Measurements from ENCODE around the gene GRK5.
A peak's percentile ranks its signal among the peaks of the same experiment; 100 is the strongest.
"Not testable (repeated sequence)": the region's sequence is repeated elsewhere in the genome, so short reads cannot be mapped to it uniquely, and the experiment has no call there.

GRK5 gene

DNA sequence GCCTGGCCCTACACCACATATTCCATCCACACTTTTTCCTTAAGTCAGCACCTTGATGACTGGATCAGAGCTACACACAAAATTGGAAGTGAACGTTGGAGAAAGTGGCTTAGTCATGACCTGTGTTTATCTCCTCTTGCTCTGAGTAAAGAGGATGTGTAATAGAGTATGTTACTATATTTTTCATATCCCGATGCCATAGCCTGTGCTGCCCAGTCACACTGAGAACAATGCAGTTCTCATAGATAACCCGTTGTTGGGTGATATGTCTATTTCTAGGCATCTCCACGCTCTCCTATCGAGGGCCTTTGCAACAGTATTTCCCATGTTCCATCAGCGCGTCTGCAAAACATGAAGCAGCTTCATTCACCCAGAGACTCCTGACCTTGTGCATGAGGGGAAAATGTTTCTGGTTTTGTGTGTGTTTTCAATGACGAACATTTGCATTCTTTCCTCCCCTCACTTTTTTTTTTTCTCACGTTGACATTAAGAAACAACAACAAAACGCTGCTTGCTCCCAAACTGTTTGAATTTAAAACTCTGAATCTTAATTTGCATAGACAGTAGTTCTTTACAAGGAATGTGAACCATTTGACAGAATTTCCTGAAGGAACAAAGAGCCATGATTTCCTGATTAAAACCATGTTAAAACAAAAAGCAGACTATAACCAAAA lies 43.4 kb downstream of the GRK5 start:
- DNase-seq (ENCODE audit: low read depth, low spot score): no peak

DNA sequence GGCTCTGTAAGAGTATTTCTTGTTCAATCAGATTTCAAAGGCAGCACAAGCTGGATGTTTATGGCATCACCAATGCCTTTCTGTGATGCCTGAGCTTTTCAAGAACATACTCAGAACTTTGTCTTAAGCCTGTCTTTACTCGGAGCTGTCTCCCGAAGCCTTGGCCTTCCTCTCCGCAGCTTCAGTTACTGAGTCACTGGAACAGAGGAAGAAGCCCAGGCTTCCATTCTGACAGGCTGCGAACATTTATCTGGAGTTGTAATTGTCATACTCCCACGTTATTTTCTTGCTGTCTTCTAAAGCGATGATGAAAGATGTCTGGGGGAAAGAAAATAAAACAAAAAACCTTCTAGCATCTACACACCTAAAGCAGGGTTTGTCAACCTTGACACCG lies 43.9 kb downstream of the GRK5 start:
- DNase-seq (ENCODE audit: low read depth, low spot score): no peak

DNA sequence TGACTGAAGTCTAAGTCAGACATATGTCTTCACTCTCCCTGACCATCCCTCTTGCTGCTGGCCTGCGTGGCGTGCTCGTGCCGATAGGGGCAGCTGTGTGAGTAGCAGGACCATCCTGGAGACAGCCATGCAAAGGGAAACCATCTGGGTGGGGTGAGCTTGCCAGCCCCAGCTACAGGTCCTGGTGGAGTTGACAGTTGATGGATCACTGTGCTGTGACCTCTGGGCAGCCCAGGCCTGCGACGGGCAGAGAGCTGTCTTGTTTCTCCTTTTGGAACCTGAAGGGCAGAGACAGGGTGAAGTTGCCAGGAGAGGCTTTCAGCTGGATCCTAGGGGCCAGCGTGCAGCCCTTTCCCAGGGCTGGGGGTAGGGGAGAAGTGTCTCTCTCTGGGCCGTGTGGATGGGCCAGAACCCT lies 44.7 kb downstream of the GRK5 start:
- DNase-seq (ENCODE audit: low read depth, low spot score): no peak

DNA sequence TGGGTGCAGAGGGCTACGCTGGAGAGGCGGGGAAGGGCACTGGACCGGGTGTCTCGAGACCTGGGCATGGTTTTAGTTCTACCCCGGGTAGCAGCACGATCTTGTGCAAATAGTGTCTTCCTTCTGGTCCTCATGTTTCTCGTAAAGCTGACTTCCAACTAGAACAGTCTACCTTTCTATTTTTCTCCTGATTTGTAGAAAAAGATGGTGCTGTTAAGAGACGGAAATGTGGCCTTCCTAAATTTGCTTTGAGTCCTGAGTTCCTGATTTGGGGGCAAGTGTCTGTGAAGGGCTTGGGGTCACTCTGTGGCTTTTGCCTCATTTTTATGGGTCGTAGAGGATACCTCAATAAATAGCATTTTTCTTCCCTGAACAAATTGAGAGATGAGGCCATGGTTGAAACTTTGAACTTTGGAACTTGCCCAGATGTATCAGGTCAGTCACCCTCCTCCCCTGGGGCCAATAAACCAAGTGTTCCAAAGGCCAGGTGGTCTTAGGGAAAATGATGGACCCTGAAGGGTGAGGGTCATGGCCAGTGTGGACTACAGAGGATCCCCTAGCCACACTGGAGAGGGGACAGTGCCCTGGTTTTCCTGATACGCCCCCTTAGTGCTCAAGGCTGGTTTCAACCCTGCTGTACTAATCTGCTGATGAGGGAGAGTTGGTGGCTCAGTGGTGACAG lies 45.2 kb downstream of the GRK5 start:
- DNase-seq (ENCODE audit: low read depth, low spot score): no peak

DNA sequence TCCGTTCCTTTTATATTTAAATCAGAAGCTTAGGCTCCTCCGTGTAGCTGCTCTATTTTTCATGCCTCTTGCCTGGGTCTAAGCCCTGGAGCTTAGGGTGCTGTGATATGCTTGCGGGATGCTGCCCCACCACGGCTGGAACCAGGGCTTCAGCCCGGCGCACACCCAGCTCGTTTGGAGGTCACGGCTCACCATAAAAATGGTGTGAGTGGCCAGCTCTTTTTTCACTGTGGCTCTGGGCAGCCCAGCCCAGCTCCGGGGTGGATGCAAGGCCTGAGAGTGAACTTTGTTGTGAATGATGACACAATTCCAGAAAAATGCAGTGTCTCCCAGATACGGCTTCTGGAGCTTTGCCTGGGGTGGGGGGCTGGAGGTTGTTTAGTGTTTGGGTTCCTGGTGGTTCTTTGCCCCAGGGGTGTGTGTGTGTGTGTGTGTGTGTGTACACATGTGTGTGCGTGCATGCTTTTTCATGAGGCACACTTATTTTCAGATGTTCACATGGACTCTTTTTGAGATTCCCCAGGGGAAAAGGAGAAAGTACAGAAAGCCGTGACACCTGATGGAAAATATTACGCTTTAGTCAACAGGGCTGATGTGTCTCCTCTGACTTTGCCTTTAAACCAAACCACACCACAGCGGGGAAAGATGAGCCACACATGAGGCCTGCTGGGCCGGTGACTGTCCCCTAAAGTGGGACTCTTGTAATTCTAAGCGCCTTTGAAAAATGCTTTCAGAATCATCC lies 46.2 kb downstream of the GRK5 start:
- no peak for DNase-seq (ENCODE audit: low read depth, low spot score)

DNA sequence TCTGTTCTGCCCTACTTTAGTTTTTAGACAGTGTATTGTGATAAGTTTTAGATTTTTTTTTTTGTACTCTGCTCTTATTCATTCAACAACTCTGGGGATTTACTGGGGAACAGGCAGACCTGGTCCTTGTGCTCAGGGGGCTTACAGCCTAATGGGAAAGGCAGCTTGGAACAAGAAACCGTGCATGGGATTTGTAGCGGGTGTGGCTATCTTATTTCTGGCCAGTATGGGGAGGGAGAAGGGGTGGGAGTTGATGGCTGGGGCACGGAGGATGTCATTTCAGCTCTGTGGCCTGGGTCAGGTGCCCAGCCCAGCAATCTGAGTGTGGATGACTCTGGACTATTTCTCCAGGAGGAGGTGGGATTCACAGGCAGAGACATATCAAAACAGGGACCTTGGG lies 47.0 kb downstream of the GRK5 start:
- DNase-seq (ENCODE audit: low read depth, low spot score): no peak

DNA sequence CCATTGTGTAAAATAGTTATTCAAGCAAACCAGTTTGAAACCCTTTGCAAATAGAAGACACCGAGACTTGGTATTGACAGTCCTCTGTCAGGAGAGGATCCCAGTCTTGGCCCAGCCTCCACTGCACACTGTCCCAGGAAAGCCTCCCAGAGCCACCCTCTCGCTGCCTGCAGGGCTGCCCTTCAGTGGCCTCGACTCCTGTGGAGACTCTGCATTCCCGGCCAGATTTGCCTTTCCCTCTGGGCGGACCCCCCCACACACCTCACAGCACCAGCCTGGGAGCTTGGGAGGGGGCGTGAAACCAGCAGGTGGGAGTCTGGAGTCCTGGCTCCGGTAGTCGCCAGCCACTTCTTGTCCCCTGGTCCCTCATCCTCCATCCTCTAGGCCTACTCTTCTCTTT lies 48.7 kb downstream of the GRK5 start:
- no peak for DNase-seq (ENCODE audit: low read depth, low spot score)

DNA sequence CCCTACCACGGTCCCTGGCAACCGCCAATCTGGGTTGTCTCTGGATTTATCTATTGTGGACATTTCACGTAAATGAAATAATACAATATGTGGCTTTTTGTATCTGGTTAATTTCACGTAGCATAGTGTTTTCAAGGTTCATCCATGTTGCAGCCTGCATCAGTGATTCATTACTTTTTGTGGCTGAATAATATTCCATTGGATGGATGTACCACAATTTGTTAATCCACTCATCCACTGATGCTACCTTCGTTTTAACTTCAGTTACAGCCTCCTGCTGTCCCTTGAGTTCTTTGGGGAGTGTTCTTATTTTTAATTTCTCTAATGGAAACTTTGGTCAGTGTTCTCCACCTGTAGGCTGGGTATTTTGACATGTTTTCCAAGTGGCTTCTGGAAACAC lies 49.5 kb downstream of the GRK5 start:
- DNase-seq (ENCODE audit: low read depth, low spot score): no peak

DNA sequence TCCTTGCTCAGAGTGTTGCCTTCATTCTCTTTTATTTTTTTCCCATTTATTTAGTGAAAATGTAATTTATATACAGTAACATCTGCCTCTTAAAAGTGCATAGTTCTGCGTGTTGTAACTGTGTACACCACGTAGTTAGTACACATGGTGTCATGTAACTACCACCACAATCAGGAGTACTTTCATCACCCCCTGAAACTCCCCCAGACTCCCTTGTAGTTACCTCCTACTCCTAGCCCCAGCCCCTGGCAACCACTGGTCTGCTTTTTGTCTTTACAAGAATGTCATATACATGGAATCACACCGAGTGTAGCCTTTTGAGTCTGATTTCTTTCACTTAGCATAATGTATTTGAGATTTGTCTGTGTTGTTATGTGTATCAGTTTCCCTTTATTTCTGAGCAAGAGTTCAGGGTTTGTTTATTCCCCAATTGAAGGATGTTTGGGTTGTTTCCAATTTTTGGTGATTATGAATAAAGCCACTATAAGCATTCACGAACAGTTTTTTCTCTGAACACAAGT lies 50.6 kb downstream of the GRK5 start:
- no peak for DNase-seq (ENCODE audit: low read depth, low spot score)

DNA sequence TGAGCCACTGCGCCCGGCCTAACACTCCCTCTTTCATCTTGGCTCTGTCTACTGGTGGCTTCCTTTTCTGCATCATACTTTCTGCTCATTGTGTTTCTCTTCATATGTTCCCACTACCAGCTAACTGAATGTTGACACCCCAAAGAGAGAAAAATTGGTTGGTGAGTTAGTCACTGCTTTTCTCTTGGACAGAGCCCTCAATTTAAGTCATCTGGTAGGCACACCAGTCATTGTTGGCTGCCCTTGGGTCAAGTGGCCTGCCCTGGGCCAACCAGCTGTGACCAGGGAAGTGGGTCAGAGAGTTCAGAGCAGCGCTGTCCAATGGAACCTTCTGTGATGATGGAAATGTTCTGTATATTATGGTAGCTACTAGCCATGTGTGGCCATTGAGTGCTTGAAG lies 52.0 kb downstream of the GRK5 start:
- no peak for DNase-seq (ENCODE audit: low read depth, low spot score)

DNA sequence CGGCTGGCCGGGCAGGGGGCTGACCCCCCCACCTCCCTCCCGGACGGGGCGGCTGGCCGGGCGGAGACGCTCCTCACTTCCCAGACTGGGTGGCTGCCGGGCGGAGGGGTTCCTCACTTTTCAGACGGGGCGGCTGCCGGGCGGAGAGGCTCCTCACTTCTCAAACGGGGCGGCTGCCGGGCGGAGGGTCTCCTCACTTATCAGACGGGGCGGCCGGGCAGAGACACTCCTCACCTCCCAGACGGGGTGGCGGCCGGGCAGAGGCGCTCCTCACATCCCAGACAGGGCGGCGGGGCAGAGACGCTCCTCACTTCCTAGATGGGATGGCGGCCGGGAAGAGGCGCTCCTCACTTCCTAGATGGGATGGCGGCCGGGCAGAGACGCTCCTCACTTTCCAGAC lies 53.6 kb downstream of the GRK5 start:
- not testable (repeated sequence) for DNase-seq (ENCODE audit: low read depth, low spot score)

DNA sequence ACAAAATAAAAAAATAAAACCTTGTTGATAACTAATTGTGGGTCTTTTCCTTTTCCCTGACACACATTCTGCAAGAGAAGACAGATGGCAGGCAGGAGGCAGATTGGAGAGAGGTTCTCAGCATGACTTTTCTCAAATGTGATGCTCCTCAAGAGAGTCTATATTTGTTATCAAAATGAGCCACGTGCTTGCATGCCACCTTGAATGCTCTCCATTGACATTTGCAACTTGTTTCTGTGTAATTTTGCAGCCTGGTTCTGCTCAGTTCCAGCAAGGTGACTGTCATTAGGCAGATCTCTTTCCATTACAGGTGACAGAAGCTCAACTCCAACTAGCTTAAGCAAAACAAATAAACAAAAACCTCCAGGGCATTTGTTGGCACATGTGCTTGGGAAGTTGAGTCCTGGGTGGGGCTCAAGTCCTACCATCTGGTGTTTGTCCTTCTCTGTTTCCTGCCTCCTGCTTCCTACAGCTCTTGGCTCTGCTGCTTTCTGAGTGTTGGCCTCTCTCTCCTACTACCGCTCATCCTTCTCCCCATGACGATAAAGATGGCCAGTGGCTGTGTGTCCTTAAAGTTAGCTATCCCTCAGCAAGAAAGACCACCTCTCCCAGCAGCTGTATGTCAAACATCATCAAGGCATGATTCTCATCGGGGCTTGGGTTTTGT lies 56.7 kb downstream of the GRK5 start:
- no peak for DNase-seq (ENCODE audit: low read depth, low spot score)

DNA sequence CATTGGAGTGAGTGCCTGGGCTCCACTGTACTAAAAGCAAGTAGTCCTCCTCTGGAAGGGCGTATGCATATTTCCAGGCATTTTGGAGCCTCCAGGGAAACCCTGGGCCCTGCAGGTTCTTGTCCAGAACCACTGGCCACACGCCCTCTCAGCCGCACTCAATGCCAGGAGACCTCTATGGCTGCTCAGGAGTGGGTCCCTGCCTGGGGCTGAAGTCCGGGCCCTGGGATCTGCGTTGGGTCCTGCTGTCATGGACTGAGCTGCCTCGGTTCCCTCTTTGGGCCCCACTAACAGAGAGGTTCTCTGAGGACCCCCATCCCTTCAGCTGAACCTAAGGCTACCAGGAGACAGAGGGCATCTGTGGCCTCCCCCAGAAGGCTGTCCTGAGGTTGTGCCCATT lies 58.3 kb downstream of the GRK5 start:
- DNase-seq (ENCODE audit: low read depth, low spot score): no peak

DNA sequence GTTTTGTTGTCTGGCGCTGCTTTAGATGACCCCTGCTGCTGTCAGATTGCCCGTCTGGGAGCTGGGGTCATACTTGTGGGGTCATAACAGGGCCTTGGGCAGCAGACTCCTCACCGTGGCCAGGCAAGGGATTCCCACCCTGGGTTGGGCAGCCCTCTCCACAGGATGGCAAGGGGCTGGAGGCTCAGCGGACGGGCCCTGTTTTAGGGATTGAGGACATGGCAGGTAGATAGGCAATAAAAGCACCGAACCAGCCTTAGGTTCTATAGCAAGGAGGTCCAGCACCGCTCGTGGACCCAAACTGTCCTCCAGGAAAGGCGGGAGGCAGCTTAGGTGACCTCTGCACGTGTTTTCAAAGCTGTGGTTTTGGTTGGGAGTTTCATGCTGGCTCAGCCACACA lies 60.0 kb downstream of the GRK5 start:
- DNase-seq (ENCODE audit: low read depth, low spot score): no peak

DNA sequence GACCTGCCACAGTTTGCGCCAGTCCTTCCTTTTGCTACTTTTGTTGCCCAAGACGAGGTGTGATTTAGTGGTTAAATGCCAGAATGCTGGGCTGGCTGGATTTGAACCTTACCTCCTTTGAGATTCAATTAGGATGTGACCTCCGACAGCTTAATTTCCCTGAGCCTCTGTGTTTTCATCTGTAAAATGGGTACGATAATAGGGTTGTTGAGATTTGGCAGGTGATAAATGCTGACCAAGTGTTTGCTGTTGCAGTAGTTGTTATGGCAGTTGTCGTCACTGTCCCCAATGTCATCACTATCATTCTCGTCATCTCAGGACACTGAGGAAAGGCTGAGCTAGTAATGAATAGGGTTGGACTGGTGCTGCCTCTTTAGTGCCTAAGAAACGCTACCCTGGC lies 61.1 kb downstream of the GRK5 start:
- no peak for DNase-seq (ENCODE audit: low read depth, low spot score)

DNA sequence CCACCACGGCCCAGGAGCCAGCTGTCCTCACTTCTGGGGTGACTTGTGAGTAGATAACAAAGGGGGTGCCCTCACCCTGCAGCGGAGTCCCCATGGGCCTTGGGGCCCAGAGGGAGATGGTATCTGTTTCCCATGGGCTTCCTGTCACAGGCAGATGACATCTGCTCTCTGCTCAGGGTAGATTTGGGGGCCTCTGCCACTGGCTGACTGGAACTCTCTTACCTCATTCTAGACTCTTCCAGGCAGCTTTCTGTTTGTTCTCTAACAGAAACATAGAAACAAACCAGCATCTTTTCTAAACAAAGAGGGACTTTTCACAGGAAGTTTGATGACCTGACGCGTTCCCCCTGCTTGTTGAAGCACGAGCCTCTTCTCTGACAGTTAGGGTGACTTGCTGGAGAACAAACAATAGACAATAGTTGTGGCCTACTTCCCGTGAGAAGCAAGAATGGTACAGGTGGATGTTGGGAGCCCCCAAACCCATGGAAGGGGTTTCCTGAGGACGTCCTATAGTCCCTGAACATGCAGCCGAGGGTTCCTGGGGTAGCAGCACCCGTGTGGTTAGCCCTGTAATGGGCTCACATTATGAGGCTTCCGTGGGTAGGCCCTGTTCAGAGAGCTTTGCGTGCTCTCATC lies 61.6 kb downstream of the GRK5 start:
- DNase-seq (ENCODE audit: low read depth, low spot score): peak; percentile 33

DNA sequence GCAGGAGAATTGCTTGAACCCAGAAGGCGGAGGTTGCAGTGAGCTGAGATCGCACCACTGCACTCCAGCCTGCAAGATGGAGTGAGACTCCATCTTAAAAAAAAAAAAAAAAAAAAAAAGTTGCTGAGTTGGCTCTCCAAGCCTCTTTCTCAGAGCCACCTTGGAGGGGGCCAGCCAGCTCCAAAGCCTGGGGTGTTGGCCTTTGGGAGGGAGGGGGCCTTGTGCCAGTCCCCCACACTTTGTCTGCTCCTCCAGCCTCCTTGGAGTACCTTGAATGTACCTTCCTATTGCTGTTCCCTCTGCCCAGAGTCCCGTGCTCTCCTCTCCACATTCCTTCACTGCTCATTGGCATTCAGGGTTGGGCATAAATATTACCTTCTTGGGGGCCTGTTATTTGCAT lies 62.4 kb downstream of the GRK5 start:
- no peak for DNase-seq (ENCODE audit: low read depth, low spot score)

DNA sequence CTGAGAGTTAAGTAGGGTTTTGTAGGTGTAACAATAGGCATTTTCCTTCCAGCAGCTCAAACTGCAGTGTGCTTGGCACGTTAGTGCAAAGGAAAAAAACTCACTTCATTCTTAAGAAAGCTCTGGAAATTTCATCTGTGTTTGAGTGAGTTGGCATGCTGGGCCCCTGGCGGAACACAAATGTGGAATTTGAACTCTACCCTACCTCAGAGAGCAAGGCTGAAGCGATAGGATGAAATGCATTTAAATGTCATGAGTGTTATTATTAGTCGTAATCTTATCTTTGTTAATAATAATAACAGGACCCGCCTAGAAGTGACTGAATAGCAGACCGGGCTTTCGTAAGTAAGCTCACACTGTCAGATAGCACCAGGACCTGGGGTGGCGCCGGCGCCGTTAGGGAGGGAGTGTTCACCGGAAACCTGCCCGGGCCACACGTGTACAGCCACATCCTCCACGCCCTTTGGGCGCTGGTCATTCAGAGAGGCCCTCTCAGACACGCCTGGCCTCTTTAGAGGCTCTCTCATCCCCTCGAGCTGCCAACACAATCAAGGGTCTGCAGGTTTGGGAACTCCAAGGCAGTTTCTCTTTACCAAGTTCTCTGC lies 63.5 kb downstream of the GRK5 start:
- peak; percentile 12 for DNase-seq (ENCODE audit: low read depth, low spot score)

DNA sequence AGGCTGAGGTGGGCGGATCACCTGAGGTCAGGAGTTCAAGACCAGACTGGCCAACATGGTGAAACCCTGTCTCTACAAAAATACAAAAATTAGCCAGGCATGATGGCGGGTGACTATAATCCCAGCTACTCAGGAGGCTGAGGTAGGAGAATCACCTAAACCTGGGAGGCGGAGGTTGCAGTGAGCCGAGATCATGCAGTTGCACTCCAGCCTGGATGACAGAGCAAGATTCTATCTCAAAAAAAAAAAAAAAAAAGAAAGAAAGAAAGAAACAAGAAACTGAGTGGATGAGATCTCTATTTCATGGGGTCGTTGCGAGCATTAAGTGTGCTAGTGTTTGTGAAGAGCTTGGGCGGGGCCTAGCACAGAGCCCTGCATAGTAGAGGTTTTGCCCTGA lies 65.0 kb downstream of the GRK5 start:
- DNase-seq (ENCODE audit: low read depth, low spot score): not testable (repeated sequence)

DNA sequence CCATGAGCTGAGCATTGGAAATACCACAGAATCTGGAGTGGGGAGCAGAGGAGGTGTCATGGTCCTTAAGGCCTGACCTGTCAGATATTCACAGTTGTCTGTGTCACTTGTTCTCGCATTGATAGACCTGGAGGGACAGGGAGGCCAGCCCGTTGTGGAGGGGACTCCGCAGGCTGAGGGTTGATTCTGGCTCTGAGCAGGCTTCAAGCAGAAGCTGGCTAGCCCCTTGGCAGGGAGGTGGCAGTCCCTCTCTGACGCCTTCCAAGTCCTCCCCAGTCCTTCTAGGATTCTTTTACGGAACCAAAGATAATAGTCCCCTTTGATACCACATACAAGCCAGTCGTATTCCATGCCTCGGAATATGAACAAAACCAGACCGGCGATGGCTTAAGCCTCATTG lies 65.4 kb downstream of the GRK5 start:
- no peak for DNase-seq (ENCODE audit: low read depth, low spot score)

DNA sequence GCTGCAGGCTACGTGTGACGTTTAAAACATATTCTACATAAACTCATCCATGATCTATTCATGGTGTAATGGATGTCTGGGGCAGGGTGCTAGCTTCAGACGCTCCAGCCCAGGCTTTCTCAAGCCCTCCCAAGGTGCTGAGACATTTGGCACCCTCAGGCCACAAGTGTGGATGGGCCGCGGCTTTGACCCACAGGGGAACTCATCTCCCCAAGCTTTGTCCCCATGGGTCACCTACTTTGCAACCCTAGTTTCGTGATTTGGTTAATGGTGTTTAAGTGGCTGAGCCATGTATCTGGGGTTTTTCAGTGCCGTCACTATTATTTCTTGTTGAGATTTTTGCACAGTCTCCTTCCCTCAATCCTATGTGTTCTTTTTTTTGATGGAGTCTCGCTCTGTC lies 66.0 kb downstream of the GRK5 start:
- DNase-seq (ENCODE audit: low read depth, low spot score): no peak
